ENCODE measurements around the gene PALLD. TPM values are rescaled to one million over a fixed set of nuclear protein-coding genes. Genes with fewer than 3 reads are reported as not detected.

PALLD gene
- polyA plus RNA-seq, 1 donor (not counting 4 experiments of a cell fraction or from before 2014, with no cell fraction given), result 136 TPM

DNA sequence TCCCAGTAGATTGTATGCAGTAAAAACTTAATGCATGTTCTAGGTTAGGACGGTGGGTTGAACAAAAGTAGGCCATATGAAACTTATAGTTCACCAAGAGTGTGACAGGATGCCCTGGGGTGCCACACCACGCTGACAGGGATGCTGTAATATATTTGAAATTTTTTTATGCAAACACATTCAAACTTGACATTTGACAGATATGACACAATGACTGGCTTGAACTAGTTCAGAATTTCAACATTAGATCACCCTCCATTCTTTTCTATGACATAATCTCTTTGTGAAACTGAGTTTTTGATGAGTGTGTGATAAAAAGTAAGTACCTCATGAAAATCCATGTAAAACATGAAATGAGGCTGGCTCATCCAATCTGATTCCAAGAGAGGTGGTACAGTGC, 198.4 kb downstream of the PALLD start:
- Histone ChIP-seq H4K20me1 (ENCODE audit: control insufficient read depth, extremely low read depth, insufficient read depth, low read length) (no peaks in the 10 kb centered on the region), H2AFZ (ENCODE audit: control insufficient read depth, low read length) (no peak overlapping the region), H3K27me3 (ENCODE audit: control insufficient read depth, extremely low read depth, insufficient read depth, low read length) (no peaks in the 10 kb centered on the region), H3K9ac (ENCODE audit: control insufficient read depth, extremely low read depth, insufficient read depth, low read length) (no peak overlapping the region), H3K4me1 (ENCODE audit: control insufficient read depth, extremely low read depth, insufficient read depth, low read length) (peaks cover 9% of the 10 kb centered on the region), H3K4me2 (ENCODE audit: control insufficient read depth, extremely low read depth, insufficient read depth, low read depth, low read length) (no peak overlapping the region), H3K9me3 (ENCODE audit: control insufficient read depth, low read depth, low read length) (no peaks in the 10 kb centered on the region), H3K27ac (ENCODE audit: control insufficient read depth, insufficient read depth, low read length) (no peak overlapping the region), H3K9me1 (ENCODE audit: control insufficient read depth, extremely low read depth, insufficient read depth, low read length) (no peaks in the 10 kb centered on the region), H3K36me3 (ENCODE audit: control insufficient read depth in 2 of 2, extremely low read depth in 1 of 2, insufficient read depth in 2 of 2, low read length in 2 of 2) (no peaks in the 10 kb centered on the region), H3K79me2 (ENCODE audit: control insufficient read depth, insufficient read depth, low read length) (no peaks in the 10 kb centered on the region), H3K4me3 (ENCODE audit: control insufficient read depth in 2 of 3, extremely low read depth in 1 of 3, insufficient read depth in 2 of 3, low read depth in 1 of 3, low read length in 3 of 3) (no peak overlapping the region)
- TF ChIP-seq EZH2 (IDR thresholded peaks at IDR 0.05; ENCODE audit: low read length), result no peak
- TF ChIP-seq, protein P1, sequence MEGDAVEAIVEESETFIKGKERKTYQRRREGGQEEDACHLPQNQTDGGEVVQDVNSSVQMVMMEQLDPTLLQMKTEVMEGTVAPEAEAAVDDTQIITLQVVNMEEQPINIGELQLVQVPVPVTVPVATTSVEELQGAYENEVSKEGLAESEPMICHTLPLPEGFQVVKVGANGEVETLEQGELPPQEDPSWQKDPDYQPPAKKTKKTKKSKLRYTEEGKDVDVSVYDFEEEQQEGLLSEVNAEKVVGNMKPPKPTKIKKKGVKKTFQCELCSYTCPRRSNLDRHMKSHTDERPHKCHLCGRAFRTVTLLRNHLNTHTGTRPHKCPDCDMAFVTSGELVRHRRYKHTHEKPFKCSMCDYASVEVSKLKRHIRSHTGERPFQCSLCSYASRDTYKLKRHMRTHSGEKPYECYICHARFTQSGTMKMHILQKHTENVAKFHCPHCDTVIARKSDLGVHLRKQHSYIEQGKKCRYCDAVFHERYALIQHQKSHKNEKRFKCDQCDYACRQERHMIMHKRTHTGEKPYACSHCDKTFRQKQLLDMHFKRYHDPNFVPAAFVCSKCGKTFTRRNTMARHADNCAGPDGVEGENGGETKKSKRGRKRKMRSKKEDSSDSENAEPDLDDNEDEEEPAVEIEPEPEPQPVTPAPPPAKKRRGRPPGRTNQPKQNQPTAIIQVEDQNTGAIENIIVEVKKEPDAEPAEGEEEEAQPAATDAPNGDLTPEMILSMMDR (optimal IDR thresholded peaks at IDR 0.05 in 1 of 3, IDR thresholded peaks at IDR 0.05 in 1 of 3, conservative IDR thresholded peaks at IDR 0.05 in 1 of 3; ENCODE audit: extremely low read depth in 1 of 3, insufficient read depth in 2 of 3, low read length in 3 of 3), result no peak
- FAIRE-seq (no peak), DNase-seq (ENCODE audit: low read depth, low spot score) (no peak)
- dilution Hi-C loops (cut with MboI; ENCODE audit: extremely low pct_ligation_motif_present, low sequenced_read_pairs), result no loop called here

DNA sequence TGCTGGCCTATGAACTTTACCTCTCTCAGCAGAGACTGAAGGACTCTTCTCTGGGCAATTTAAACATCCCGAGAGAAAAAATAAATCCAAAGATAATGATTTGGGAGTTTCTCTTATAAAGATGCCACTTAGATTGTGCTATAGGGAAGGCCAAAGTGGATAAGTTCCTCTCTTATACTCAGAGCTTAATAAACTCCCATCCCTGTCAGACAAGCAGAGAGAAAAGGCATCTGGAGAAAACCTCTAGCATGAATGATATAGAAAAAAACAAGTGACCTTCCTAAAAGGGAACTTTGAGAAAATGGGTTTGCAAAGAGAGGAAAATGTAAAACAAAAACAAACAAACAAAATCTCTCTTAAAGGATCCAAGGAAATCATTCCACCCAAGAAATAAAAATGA, 199.4 kb downstream of the PALLD start:
- no peak overlapping the region for H3K27ac ChIP-seq (ENCODE audit: control insufficient read depth, insufficient read depth, low read length)
- dilution Hi-C loops (cut with MboI; ENCODE audit: extremely low pct_ligation_motif_present, low sequenced_read_pairs), result no loop called here
- no peak for DNase-seq (ENCODE audit: low read depth, low spot score)
- no peaks in the 10 kb centered on the region for H3K27me3 ChIP-seq (ENCODE audit: control insufficient read depth, extremely low read depth, insufficient read depth, low read length)
- H3K9me3 ChIP-seq (ENCODE audit: control insufficient read depth, low read depth, low read length), result no peaks in the 10 kb centered on the region
- H3K9me1 ChIP-seq (ENCODE audit: control insufficient read depth, extremely low read depth, insufficient read depth, low read length), result no peaks in the 10 kb centered on the region
- H4K20me1 ChIP-seq (ENCODE audit: control insufficient read depth, extremely low read depth, insufficient read depth, low read length), result no peaks in the 10 kb centered on the region
- H3K4me1 ChIP-seq (ENCODE audit: control insufficient read depth, extremely low read depth, insufficient read depth, low read length), result peaks cover 9% of the 10 kb centered on the region
- no peak for FAIRE-seq
- H3K9ac ChIP-seq (ENCODE audit: control insufficient read depth, extremely low read depth, insufficient read depth, low read length), result no peak overlapping the region
- no peaks in the 10 kb centered on the region for H3K36me3 ChIP-seq (ENCODE audit: control insufficient read depth in 2 of 2, extremely low read depth in 1 of 2, insufficient read depth in 2 of 2, low read length in 2 of 2)
- H3K79me2 ChIP-seq (ENCODE audit: control insufficient read depth, insufficient read depth, low read length), result no peaks in the 10 kb centered on the region
- TF ChIP-seq, protein P1 (optimal IDR thresholded peaks at IDR 0.05 in 1 of 3, IDR thresholded peaks at IDR 0.05 in 1 of 3, conservative IDR thresholded peaks at IDR 0.05 in 1 of 3; ENCODE audit: extremely low read depth in 1 of 3, insufficient read depth in 2 of 3, low read length in 3 of 3), result no peak
- no peak for TF ChIP-seq EZH2 (IDR thresholded peaks at IDR 0.05; ENCODE audit: low read length)
- H3K4me2 ChIP-seq (ENCODE audit: control insufficient read depth, extremely low read depth, insufficient read depth, low read depth, low read length), result no peak overlapping the region
- H2AFZ ChIP-seq (ENCODE audit: control insufficient read depth, low read length), result no peak overlapping the region
- H3K4me3 ChIP-seq (ENCODE audit: control insufficient read depth in 2 of 3, extremely low read depth in 1 of 3, insufficient read depth in 2 of 3, low read depth in 1 of 3, low read length in 3 of 3), result no peak overlapping the region

Measured in keratinocyte (primary cell).